ENCODE measurements around the gene GATC. TPM values are rescaled to one million over a fixed set of nuclear protein-coding genes. Genes with fewer than 3 reads are reported as not detected.

The GATC gene
- total RNA-seq, 2 experiments from 2014 or later = 25.4 to 31.9 TPM

DNA sequence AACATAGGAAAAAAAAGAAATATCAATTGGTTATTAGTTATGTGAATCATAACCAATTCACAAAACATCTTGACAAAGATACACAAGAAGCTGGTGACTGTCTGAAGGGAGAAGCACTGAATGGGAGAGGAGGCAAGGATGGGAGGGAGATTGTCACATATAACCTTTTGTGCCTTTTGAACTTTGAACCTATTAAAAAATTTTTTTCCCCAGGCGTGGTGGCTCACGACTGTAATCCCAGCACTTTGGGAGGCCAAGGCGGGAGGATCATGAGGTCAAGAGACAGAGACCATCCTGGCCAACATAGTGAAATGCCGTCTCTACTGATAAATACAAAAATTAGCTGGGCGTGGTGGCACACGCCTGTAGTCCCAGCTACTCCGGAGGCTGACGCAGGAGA, 62.3 kb downstream of the GATC start:
- ATAC-seq (no peak), DNase-seq (no peak)
- H3K27me3 Mint-ChIP-seq (ENCODE audit: low read depth) = no peaks in the 10 kb centered on the region
- H3K4me1 Mint-ChIP-seq (ENCODE audit: low read depth) = no peaks in the 10 kb centered on the region
- H3K4me3 Mint-ChIP-seq = no peak overlapping the region
- ChIA-PET CTCF (interaction anchor here (1.3 to 2.1 kb wide), 2 partner anchors 8 to 40 kb away, joined by 4 to 10 read pairs; partner anchors contain the start of gene SRSF9), POLR2A (no interaction called here)
- no peak overlapping the region for H3K27ac Mint-ChIP-seq
- H3K36me3 Mint-ChIP-seq (ENCODE audit: low read depth) = peaks cover 24% of the 10 kb centered on the region
- no peaks in the 10 kb centered on the region for H3K9me3 Mint-ChIP-seq (ENCODE audit: insufficient read depth)

Other genes starting within 250 kb of the GATC start
- 1,000 to 10,000 TPM; 2,051 to 2,121 TPM for gene RPLP0, start 245.3 kb upstream of the GATC start, total RNA-seq
- gene PXN, start 180.7 kb upstream of the GATC start, total RNA-seq = 100 to 1,000 TPM; 123 to 127 TPM
- gene RNU4-2, start 154.5 kb upstream of the GATC start, total RNA-seq = 1,000 to 10,000 TPM; 1,982 to 3,332 TPM
- gene RNU4-1, start 153.2 kb upstream of the GATC start, total RNA-seq = 1,000 to 10,000 TPM; 1,409 to 2,335 TPM
- gene SIRT4, start 144.1 kb upstream of the GATC start, total RNA-seq = 1 to 10 TPM; 1.2 to 1.4 TPM
- gene PLA2G1B, start 118.7 kb upstream of the GATC start, total RNA-seq = not detected
- not detected for gene MSI1, start 77.3 kb upstream of the GATC start, total RNA-seq
- gene COX6A1, start 8.3 kb upstream of the GATC start, total RNA-seq = 100 to 1,000 TPM; 337 to 351 TPM
- 10 to 100 TPM; 36.2 to 40.9 TPM for gene TRIAP1, start 60 bp upstream of the GATC start, total RNA-seq
- gene SRSF9, start 23.3 kb downstream of the GATC start, total RNA-seq = 100 to 1,000 TPM; 199 to 219 TPM
- gene DYNLL1, start 49.7 kb downstream of the GATC start, total RNA-seq = 100 to 1,000 TPM; 273 to 275 TPM
- 10 to 100 TPM; 28.6 to 30.6 TPM for gene COQ5, start 82.7 kb downstream of the GATC start, total RNA-seq
- gene RNF10, start 87.9 kb downstream of the GATC start, total RNA-seq = 100 to 1,000 TPM; 192 to 204 TPM
- 10 to 100 TPM; 63.3 to 64.0 TPM for gene POP5, start 135.0 kb downstream of the GATC start, total RNA-seq
- gene CABP1, start 194.2 kb downstream of the GATC start, total RNA-seq = under 1 TPM in 1 of 2 experiments, not detected in 1; 0.34 TPM
- 100 to 1,000 TPM in 1 of 2 experiments, 10 to 100 TPM in 1; 95.0 to 102 TPM for gene MLEC, start 240.7 kb downstream of the GATC start, total RNA-seq

Measured in activated CD8-positive, alpha-beta T cell treated with anti-CD3 and anti-CD28 coated beads, Interleukin-2, amount 10 ng/mL, durations not matched to agents 7 days and 5 days (primary cell).